Measurements from ENCODE around the gene LBX1.
"Not testable (repeated sequence)": the region's sequence is repeated elsewhere in the genome, so short reads cannot be mapped to it uniquely, and the experiment has no call there.

The LBX1 gene

DNA sequence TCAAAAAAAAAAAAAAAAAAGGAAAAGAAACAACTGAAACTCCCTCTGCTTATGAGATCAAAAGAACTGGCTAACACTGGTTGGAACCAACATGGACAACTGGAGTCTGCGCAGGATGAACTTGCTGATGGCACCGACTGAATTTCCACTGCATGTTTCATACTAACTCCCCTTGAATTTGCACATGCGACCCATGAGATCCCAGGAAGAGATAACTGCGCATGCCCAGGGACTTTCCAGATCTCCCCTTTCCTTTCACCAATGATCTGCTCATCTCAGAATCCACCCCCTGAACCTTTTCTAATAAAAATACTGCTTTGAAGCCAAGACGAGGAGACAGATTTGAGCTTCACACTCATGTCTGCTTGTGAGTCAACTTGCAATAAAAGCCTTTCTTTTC, 20.7 kb downstream of the LBX1 start:
- no peak for DNase-seq (ENCODE audit: low read depth)
- no peak overlapping the region for H3K4me3 ChIP-seq (ENCODE audit: low read depth, low read length)
- in situ Hi-C loops (cut with HindIII; ENCODE audit: low sequenced_read_pairs), result no loop called here
- TF ChIP-seq, protein P1, sequence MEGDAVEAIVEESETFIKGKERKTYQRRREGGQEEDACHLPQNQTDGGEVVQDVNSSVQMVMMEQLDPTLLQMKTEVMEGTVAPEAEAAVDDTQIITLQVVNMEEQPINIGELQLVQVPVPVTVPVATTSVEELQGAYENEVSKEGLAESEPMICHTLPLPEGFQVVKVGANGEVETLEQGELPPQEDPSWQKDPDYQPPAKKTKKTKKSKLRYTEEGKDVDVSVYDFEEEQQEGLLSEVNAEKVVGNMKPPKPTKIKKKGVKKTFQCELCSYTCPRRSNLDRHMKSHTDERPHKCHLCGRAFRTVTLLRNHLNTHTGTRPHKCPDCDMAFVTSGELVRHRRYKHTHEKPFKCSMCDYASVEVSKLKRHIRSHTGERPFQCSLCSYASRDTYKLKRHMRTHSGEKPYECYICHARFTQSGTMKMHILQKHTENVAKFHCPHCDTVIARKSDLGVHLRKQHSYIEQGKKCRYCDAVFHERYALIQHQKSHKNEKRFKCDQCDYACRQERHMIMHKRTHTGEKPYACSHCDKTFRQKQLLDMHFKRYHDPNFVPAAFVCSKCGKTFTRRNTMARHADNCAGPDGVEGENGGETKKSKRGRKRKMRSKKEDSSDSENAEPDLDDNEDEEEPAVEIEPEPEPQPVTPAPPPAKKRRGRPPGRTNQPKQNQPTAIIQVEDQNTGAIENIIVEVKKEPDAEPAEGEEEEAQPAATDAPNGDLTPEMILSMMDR (IDR thresholded peaks at IDR 0.05; ENCODE audit: low read depth, low read length, missing control alignments), result no peak

DNA sequence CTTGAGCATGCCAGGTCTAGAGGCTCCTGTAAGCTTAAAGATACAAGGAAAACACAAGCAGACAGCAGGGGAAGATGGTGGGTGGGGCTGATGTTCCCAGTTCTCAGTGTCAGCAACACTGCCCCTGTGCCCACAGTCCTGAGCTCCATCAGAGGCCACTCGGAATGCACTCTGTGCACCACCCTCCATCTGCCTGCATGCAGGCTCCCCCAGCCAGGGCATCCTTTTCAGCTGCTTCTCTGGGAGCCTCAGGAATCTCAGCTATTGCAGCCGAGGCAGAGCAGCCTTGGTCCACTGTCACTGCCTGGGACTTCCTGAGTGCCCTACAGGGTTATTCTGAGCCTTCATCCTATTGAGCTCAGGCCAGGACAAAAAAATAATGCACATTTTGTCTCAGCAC, 22.2 kb downstream of the LBX1 start:
- in situ Hi-C loops (cut with HindIII; ENCODE audit: low sequenced_read_pairs), result no loop called here
- TF ChIP-seq, protein P1 (IDR thresholded peaks at IDR 0.05; ENCODE audit: low read depth, low read length, missing control alignments), result no peak
- DNase-seq (ENCODE audit: low read depth), result no peak

DNA sequence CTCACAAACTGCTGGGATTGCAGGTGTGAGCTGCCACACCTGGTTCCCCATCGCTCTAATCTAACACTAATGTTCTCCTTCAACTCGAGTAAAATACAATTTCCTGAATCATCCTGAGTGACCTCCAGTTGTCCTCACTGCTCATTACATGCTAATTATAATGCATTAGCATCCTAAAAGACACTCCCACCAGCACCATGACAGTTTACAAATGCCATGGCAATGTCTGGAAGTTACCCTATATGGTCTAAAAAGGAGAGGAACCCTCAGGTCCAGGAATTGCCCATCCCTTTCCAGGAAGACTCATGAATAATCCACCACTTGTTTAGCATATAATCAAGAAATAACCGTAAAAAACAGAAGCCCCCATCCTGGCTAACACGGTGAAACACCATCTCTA, 26.6 kb downstream of the LBX1 start:
- in situ Hi-C loops (cut with HindIII; ENCODE audit: low sequenced_read_pairs), result loop anchor here (5.0 kb wide), 1 partner anchor 35 kb away; no protein-coding TSS in a partner anchor
- H3K4me3 ChIP-seq (ENCODE audit: low read depth, low read length); DNase-seq (ENCODE audit: low read depth): not testable (repeated sequence)

More for the DNA sequence above, 22.2 kb downstream of the LBX1 start:
- no peak overlapping the region for H3K4me3 ChIP-seq (ENCODE audit: low read depth, low read length)

DNA sequence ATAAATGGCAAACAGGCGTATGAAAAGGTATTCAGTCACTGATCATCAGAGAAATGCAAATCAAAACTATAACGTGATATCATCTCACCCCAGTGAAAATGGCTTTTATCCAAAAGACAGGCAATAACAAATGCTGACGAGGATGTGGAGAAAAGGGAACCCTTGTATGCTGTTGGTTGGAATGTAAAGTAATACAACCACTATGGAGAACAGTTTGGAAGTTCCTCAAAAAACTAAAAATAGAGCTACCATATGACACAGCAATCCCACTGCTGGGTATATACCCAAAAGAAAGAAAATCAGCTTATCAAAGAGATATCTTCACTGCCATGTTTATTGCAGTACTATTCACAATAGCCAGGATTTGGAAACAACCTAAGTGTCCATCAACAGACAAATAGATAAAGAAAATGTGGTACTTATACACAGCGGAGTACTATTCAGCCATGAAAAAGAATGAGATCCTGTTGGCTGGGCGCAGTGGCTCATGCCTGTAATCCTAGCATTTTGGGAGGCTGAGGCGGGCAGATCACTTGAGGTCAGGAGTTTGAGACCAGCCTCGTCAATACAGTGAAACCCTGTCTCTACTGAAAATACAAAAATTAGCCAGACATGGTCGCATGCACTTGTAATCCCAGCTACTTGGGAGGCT, 30.8 kb downstream of the LBX1 start:
- H3K4me3 ChIP-seq (ENCODE audit: low read depth, low read length); in situ Hi-C loops (cut with HindIII; ENCODE audit: low sequenced_read_pairs); DNase-seq (ENCODE audit: low read depth): not testable (repeated sequence)

DNA sequence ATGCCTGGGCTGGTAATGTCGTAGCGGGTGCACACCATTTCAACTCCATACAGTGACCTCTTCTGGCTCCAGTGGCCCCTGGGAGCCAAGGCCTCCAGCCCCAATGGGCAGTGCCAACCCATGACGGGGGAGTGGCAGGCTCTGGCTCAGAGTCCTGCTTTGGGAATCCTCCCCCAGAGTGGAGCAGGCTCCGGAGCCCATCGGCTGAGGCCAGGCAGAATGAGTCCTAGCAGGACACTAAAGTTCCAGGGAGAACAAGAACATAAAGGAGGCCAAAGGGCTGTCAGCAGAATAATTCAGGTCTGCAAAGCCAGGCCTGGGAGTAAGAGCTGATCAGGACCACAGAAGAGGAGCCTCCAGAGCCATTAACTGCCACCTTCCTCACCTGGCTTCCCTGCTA, 33.3 kb downstream of the LBX1 start:
- TF ChIP-seq, protein P1 (IDR thresholded peaks at IDR 0.05; ENCODE audit: low read depth, low read length, missing control alignments), result no peak
- in situ Hi-C loops (cut with HindIII; ENCODE audit: low sequenced_read_pairs), result no loop called here
- H3K4me3 ChIP-seq (ENCODE audit: low read depth, low read length), result no peak overlapping the region
- DNase-seq (ENCODE audit: low read depth), result no peak

DNA sequence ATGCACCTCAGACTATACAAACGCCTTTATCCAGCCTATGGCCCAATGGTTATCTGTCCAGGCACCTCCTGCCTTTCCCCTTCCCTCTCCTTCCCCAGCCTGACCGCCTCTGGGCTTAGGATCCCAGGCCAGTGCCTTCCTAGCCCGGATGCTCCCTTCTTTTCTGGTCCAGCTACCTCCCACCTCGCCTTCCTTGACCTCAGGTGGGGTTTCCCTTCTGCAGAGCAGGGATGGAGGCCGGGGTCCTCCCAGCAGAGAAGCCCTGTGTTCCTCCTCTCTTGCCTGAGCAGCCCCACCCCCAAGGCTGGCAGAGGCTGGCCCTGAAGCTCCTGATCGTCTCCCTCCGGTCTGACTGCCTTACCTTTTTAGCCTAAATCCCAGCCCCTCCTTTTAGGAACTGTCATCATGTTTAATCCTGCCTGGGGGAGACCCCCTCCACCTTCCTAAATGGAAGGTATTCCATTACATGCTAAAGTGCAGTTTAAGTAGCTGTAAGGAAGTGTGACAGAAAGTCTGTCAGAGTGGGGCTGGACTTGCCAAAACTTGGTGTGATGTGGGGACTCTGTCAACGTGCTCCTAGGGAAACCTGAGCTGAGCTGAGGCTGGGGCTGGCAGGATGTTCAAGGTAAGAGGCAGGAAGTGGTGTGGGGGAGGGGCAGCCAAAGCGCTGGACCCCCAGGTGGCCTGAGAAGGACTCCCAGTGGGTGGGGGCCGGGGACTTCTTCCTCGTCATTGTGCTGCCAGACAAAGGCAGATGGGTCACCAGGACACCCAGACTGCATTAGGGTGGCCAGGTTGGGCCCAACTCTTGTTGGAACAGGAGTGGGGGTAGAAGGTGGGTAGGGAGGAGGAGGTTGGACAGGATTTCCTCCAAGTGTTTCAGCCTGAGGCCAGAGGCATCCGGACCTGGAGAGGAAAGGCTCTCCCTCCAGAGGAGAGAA, 39.5 kb downstream of the LBX1 start:
- in situ Hi-C loops (cut with HindIII; ENCODE audit: low sequenced_read_pairs), result no loop called here
- TF ChIP-seq, protein P1 (IDR thresholded peaks at IDR 0.05; ENCODE audit: low read depth, low read length, missing control alignments), result no peak
- DNase-seq (ENCODE audit: low read depth), result no peak
- no peak overlapping the region for H3K4me3 ChIP-seq (ENCODE audit: low read depth, low read length)

DNA sequence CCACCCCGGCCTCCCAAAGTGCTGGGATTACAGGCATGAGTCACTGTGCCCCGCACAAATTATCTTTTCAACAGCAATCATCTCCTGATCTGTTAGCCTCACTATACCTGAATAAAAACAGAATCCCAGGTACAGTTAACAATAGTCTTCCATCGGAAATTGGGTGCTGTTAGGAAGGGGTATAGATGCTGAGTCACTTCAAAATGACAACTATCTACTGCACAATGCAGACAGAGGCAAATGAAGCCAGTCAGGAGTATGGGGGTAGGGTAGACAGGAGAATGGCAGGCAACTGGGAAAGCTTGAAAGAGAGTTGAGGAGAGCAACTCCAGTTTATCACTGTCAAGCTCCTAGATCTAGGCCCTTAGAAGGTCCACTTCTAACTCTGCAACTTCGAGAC, 40.3 kb downstream of the LBX1 start:
- DNase-seq (ENCODE audit: low read depth), result no peak
- H3K4me3 ChIP-seq (ENCODE audit: low read depth, low read length), result no peak overlapping the region
- in situ Hi-C loops (cut with HindIII; ENCODE audit: low sequenced_read_pairs), result no loop called here
- TF ChIP-seq, protein P1 (IDR thresholded peaks at IDR 0.05; ENCODE audit: low read depth, low read length, missing control alignments), result no peak

Measured in astrocyte of the cerebellum (primary cell).